OCI-LY7 (cell line): ENCODE data around the gene HS3ST3A1.

Experiments
- EZH2phosphoT487 ChIP-seq: fragments of 200-600 bp; sonication (generic); IDR thresholded peaks from 2 replicates; pipeline ENCODE4 v1.6.1; 2018; ENCODE audit warnings: low read depth, borderline replicate concordance, mild to moderate bottlenecking, mixed run types, antibody characterized with exemption, low read length, moderate library complexity, mixed read lengths
- TF ChIP-seq, protein P1 (sequence below): fragments of 200-600 bp; sonication (generic); conservative IDR thresholded peaks from 2 replicates; pipeline ENCODE4 v1.5.1; 2014; ENCODE audit warnings: mild to moderate bottlenecking, antibody characterized with exemption, low read length, moderate library complexity, mixed read lengths

DNA sequence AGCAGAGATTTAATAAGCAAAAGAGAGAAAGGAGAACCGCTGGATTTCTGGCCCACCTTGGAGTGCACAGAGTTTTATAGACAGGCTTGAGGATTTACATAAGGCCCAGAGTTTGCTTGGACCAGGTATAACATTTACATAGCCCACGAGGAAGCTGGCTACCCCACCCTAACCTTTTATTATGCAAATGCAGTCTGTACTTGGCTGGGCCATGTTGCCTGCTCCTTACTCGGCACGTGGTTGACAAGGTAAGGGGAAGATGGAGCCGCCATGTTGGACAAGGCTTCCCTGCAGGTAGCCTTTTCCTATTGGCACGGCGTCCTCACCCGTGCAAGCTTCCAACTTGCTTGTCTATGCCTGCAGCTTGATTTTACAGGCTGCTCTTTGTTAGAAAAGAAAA is 35.2 kb upstream of the HS3ST3A1 start:
- TF ChIP-seq, protein P1, sequence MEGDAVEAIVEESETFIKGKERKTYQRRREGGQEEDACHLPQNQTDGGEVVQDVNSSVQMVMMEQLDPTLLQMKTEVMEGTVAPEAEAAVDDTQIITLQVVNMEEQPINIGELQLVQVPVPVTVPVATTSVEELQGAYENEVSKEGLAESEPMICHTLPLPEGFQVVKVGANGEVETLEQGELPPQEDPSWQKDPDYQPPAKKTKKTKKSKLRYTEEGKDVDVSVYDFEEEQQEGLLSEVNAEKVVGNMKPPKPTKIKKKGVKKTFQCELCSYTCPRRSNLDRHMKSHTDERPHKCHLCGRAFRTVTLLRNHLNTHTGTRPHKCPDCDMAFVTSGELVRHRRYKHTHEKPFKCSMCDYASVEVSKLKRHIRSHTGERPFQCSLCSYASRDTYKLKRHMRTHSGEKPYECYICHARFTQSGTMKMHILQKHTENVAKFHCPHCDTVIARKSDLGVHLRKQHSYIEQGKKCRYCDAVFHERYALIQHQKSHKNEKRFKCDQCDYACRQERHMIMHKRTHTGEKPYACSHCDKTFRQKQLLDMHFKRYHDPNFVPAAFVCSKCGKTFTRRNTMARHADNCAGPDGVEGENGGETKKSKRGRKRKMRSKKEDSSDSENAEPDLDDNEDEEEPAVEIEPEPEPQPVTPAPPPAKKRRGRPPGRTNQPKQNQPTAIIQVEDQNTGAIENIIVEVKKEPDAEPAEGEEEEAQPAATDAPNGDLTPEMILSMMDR: no peak
- no peak for TF ChIP-seq EZH2phosphoT487
